HG03571 (cell line): ENCODE data around the gene TOM1.
"Not testable (repeated sequence)": the region's sequence is repeated elsewhere in the genome, so short reads cannot be mapped to it uniquely, and the experiment has no call there.

Source experiments
- ATAC-seq: cut with Tn5 transposase; IDR thresholded peaks from one replicate; pipeline ENCODE4 v1.9.1; 2021; ENCODE audit not compliant: unreplicated experiment

The TOM1 gene

GRCh38 chr22:35393116-35394010 lies 93.7 kb downstream of the TOM1 start:
- ATAC-seq: no peak

GRCh38 chr22:35394011-35394312 lies 94.3 kb downstream of the TOM1 start:
- no peak for ATAC-seq

- ATAC-seq: no peak
These were observed 95.3 kb downstream of the TOM1 start for GRCh38 chr22:35394810-35395563.

GRCh38 chr22:35396622-35397021 lies 96.9 kb downstream of the TOM1 start:
- ATAC-seq: not testable (repeated sequence)

- no peak for ATAC-seq
These were observed 97.6 kb downstream of the TOM1 start for GRCh38 chr22:35397095-35397904.
